ENCODE results near the gene SGTA. TPM values are rescaled to one million over a fixed set of nuclear protein-coding genes. Genes with fewer than 3 reads are reported as not detected.

The SGTA gene
- total and polyA plus RNA-seq, 9 of the 15 experiments (the other 6 are each of a cell fraction or from before 2014, with no cell fraction given) = 1.4 to 110 (median 49.9) TPM

DNA sequence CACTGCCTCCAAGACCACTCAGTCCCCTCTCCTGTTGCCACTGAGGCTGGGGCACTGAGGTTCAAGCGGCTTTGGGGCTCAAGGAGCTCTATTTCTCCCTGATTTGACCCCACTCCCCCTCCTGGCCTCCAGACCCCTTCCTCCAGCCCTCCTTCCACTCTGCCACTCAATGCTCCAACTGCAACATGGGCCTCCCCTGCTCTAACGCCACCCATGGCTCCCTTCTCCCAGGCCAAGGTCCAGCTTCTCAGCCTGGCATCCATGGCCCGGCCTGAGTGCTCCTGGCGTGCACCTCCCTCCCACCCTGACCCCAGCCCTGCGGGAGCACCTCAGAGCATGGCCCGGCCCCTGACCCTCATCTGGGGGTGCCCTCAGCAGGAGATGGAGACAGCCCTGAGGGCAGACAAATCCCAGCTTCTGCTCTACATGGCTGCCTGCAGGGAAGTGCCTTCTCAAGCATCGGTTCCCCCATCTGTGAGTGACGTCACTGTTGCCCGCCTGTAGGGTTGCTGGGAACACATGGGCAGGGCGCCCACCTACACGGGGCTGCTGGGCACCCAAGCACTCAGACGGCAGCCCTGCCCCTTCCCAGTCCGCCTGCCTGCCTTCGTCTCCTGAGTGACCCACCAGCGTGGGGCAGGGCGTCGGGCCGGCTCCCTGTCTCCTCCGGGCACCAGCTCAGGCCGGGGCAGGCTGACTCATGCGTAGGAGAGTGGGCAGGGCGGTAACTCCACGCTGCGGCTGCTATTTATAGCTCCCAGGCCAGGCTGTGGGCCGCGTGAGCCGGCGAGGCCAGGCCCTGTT lies 60.3 kb downstream of the SGTA start (continued):
- TF ChIP-seq GABPB2 (CRISPR knock-in tag; conservative IDR thresholded peaks at IDR 0.05) = no peak
- TF ChIP-seq NFE2 (IDR thresholded peaks at IDR 0.05; ENCODE audit: low read depth) = peak; percentile 66; the same call in 1 of the 2 replicates
- TF ChIP-seq, protein P1, sequence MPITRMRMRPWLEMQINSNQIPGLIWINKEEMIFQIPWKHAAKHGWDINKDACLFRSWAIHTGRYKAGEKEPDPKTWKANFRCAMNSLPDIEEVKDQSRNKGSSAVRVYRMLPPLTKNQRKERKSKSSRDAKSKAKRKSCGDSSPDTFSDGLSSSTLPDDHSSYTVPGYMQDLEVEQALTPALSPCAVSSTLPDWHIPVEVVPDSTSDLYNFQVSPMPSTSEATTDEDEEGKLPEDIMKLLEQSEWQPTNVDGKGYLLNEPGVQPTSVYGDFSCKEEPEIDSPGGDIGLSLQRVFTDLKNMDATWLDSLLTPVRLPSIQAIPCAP (CRISPR knock-in tag; IDR thresholded peaks at IDR 0.05; ENCODE audit: borderline replicate concordance) = no peak
- 0 out of 2 replicates have a peak, but pooled peaks have one; percentile 7 for TF ChIP-seq ATF1 (CRISPR knock-in tag; IDR thresholded peaks at IDR 0.05)
- peak; percentile 89 for TF ChIP-seq ATF1 (tag; IDR thresholded peaks at IDR 0.05)
- peak; percentile 76 to 80 for TF ChIP-seq NRF1 (conservative IDR thresholded peaks at IDR 0.05 in 1 of 2, IDR thresholded peaks at IDR 0.05 in 1 of 2)
- no peak for TF ChIP-seq CEBPB (tag; IDR thresholded peaks at IDR 0.05)
- TF ChIP-seq EGR1 (conservative IDR thresholded peaks at IDR 0.05) = peak; percentile 69; the same call in 1 of the 2 replicates
- TF ChIP-seq, protein P2, sequence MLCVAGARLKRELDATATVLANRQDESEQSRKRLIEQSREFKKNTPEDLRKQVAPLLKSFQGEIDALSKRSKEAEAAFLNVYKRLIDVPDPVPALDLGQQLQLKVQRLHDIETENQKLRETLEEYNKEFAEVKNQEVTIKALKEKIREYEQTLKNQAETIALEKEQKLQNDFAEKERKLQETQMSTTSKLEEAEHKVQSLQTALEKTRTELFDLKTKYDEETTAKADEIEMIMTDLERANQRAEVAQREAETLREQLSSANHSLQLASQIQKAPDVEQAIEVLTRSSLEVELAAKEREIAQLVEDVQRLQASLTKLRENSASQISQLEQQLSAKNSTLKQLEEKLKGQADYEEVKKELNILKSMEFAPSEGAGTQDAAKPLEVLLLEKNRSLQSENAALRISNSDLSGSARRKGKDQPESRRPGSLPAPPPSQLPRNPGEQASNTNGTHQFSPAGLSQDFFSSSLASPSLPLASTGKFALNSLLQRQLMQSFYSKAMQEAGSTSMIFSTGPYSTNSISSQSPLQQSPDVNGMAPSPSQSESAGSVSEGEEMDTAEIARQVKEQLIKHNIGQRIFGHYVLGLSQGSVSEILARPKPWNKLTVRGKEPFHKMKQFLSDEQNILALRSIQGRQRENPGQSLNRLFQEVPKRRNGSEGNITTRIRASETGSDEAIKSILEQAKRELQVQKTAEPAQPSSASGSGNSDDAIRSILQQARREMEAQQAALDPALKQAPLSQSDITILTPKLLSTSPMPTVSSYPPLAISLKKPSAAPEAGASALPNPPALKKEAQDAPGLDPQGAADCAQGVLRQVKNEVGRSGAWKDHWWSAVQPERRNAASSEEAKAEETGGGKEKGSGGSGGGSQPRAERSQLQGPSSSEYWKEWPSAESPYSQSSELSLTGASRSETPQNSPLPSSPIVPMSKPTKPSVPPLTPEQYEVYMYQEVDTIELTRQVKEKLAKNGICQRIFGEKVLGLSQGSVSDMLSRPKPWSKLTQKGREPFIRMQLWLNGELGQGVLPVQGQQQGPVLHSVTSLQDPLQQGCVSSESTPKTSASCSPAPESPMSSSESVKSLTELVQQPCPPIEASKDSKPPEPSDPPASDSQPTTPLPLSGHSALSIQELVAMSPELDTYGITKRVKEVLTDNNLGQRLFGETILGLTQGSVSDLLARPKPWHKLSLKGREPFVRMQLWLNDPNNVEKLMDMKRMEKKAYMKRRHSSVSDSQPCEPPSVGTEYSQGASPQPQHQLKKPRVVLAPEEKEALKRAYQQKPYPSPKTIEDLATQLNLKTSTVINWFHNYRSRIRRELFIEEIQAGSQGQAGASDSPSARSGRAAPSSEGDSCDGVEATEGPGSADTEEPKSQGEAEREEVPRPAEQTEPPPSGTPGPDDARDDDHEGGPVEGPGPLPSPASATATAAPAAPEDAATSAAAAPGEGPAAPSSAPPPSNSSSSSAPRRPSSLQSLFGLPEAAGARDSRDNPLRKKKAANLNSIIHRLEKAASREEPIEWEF (CRISPR knock-in tag; IDR thresholded peaks at IDR 0.05) = no peak
- no peak for TF ChIP-seq SREBF2 (CRISPR knock-in tag; IDR thresholded peaks at IDR 0.05)

All from K562 (cell line).